PC-3 (cell line): ENCODE data around the gene OBP2A. TPM values are rescaled to one million over a fixed set of nuclear protein-coding genes. Genes with fewer than 3 reads are reported as not detected.

ENCODE experiments used
- ATAC-seq: fragments of 200-7000 bp; cut with Tn5 transposase; 2 replicates; pipeline ENCODE4 v1.9.1; 2020; ENCODE audit warnings: mild to moderate bottlenecking, moderate library complexity
- BruUV-seq: library from RNA; stranded (reverse); fragments of 400-500 nt; replicated peaks from 2 replicates; lab custom pipeline; 2021; lab: Mats Ljungman, UMichigan
- CTCF ChIA-PET: fragments of 300-600 bp; sonication (Branson Sonifier 250); formaldehyde crosslinking; loops from one replicate; lab custom pipeline; 2022; ENCODE audit warnings: antibody characterized with exemption; lab: Charles Lee
- POLR2A ChIA-PET: fragments of 300-600 bp; sonication (Branson Sonifier 250); formaldehyde crosslinking; loops from one replicate; lab custom pipeline; 2022; ENCODE audit warnings: antibody characterized with exemption; ENCODE audit not compliant: unreplicated experiment; lab: Charles Lee
- DNase-seq: peaks from one replicate; pipeline ENCODE4 v3.0.0-alpha.2; 2015
- H2AFZ ChIP-seq: fragments of 300-600 bp; sonication (generic); 2 replicates; pipeline ENCODE4 v1.6.0; 2016; ENCODE audit warnings: antibody characterized with exemption, low read length
- H3F3A ChIP-seq: fragments of 300-600 bp; sonication (generic); one replicate; pipeline ENCODE4 v1.6.0; 2017; ENCODE audit warnings: antibody characterized with exemption, low read length, control low read depth, mild to moderate bottlenecking; ENCODE audit not compliant: unreplicated experiment
- H3K27ac ChIP-seq: fragments of 300-600 bp; sonication (generic); 2 replicates; pipeline ENCODE4 v1.5.1; 2016; ENCODE audit warnings: mild to moderate bottlenecking, low read length
- H3K27me3 ChIP-seq: fragments of 300-600 bp; sonication (generic); 2 replicates; pipeline ENCODE4 v1.6.1; 2016; ENCODE audit warnings: low read length, mixed read lengths
- H3K36me3 ChIP-seq: fragments of 300-600 bp; sonication (generic); 2 replicates; pipeline ENCODE4 v1.6.1; 2016; ENCODE audit warnings: low read depth, mixed run types, low read length, mixed read lengths
- H3K4me1 ChIP-seq: fragments of 300-600 bp; sonication (generic); 2 replicates; pipeline ENCODE4 v1.5.1; 2016; ENCODE audit warnings: low read length; ENCODE audit not compliant: insufficient read depth
- H3K4me2 ChIP-seq: fragments of 300-600 bp; sonication (generic); 2 replicates; pipeline ENCODE4 v1.6.0; 2016; ENCODE audit warnings: low read length
- H3K4me3 ChIP-seq: fragments of 300-600 bp; sonication (generic); 2 replicates; pipeline ENCODE4 v1.5.1; 2016; ENCODE audit warnings: mild to moderate bottlenecking, low read length, mixed read lengths
- H3K79me2 ChIP-seq: fragments of 300-600 bp; sonication (generic); 2 replicates; pipeline ENCODE4 v1.6.1; 2017; ENCODE audit warnings: low read length, mixed read lengths
- H3K9ac ChIP-seq: fragments of 300-600 bp; sonication (generic); 2 replicates; pipeline ENCODE4 v1.6.0; 2016; ENCODE audit warnings: mild to moderate bottlenecking, low read length
- H3K9me2 ChIP-seq: fragments of 300-600 bp; sonication (generic); replicated peaks from 2 replicates; pipeline ENCODE4 v1.6.1; 2016; ENCODE audit warnings: mixed run types, low read length, mixed read lengths
- H3K9me3 ChIP-seq: fragments of 300-600 bp; sonication (generic); 2 replicates; pipeline ENCODE4 v1.6.1; 2016; ENCODE audit warnings: low read length, mixed read lengths
- H4K20me1 ChIP-seq: fragments of 300-600 bp; sonication (generic); 2 replicates; pipeline ENCODE4 v1.6.1; 2016; ENCODE audit warnings: low read length, mixed read lengths
- CTCF ChIP-seq: fragments of 300-600 bp; sonication (generic); conservative IDR thresholded peaks from 2 replicates; pipeline ENCODE4 v1.5.1; 2017; ENCODE audit warnings: antibody characterized with exemption, low read depth, mild to moderate bottlenecking, low read length
- EZH2 ChIP-seq: fragments of 300-600 bp; sonication (generic); IDR thresholded peaks from one replicate; pipeline ENCODE4 v1.6.1; 2017; ENCODE audit warnings: antibody characterized with exemption, mild to moderate bottlenecking, low read length; ENCODE audit not compliant: unreplicated experiment
- EZH2phosphoT487 ChIP-seq: fragments of 300-600 bp; sonication (generic); IDR thresholded peaks from 2 replicates; pipeline ENCODE4 v1.6.1; 2018; ENCODE audit warnings: mild to moderate bottlenecking, antibody characterized with exemption, low read length, borderline replicate concordance
- intact Hi-C: fragments of 100-400 bp; cut with micrococcal nuclease; formaldehyde crosslinking; loops from 2 replicates; pipeline ENCODE4 v1.9.0; 2023
- total RNA-seq: library from RNA; depleted of rRNA; stranded (reverse); fragments of >200 nt; gene quantifications from 2 replicates; pipeline ENCODE4 v1.2.3, GENCODE V29; 2014

OBP2A gene
- total RNA-seq, 1 experiment from 2014 or later = not detected

DNA sequence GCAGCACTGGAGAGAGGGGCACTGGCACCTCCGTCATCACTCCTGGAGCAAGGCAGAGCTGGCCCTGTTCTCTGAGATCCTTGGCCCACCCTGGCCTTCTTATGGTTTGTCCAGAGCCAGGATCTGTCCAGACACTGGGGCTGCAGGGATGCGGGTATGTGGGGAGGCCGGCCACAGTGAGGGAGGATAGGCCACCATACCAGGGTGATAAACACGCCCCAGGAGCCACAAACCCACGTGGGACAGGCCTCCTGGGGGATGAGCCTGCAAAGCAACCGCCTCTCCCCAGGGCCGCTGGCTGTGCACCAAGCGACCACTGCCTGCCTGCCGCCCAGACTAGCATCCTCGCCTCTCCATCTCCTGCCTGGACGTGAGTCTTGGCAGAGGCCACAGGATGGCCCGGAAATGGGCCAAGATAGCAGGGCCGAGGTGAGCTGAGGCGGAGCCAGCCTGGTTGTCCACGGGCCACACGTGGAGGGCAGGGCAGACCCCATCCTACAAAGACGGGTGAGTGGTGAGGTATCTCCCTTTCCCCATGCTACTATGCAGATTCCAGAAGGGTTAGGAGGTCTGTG lies 4.5 kb downstream of the OBP2A start:
- ATAC-seq = no peak
- no peak for DNase-seq
- Histone ChIP-seq H3K4me3 (no peak overlapping the region), H4K20me1 (no peaks in the 10 kb centered on the region), H3K4me1 (no peaks in the 10 kb centered on the region), H2AFZ (no peak overlapping the region), H3K27ac (no peak overlapping the region), H3K9me2 (no peaks in the 10 kb centered on the region), H3K79me2 (no peaks in the 10 kb centered on the region), H3K9me3 (no peaks in the 10 kb centered on the region), H3K4me2 (no peak overlapping the region), H3K9ac (no peak overlapping the region), H3K27me3 (no peaks in the 10 kb centered on the region), H3K36me3 (no peaks in the 10 kb centered on the region), H3F3A (no peaks in the 10 kb centered on the region)
- ChIA-PET POLR2A (no interaction called here), CTCF (no interaction called here)
- intact Hi-C loops = no loop called here
- no peak for TF ChIP-seq CTCF
- TF ChIP-seq EZH2 = no peak
- TF ChIP-seq EZH2phosphoT487 = no peak
- BruUV-seq = no TSS peak

DNA sequence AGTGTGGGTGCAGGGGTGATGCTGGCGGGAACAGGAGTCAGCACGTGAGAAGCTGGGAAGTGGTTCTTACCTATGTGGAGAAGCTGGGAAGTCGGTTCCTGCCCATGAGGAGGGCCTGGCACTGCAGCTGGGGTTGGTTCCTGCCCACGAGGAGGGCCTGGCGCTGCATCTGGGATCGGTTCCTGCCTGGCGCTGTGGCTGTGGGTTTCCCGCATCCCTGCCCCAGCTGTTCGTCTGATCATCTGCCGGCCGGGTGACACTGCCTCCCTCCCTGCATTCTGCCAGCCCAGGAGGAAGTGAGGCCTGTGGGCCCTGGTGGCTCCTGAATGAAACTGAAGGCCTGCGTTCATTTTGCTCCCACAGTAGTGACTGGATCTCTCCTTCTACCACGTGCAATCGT lies 5.1 kb downstream of the OBP2A start:
- Histone ChIP-seq H3K4me2 (no peak overlapping the region), H3K9me3 (no peaks in the 10 kb centered on the region), H2AFZ (no peak overlapping the region), H4K20me1 (no peaks in the 10 kb centered on the region), H3K79me2 (no peaks in the 10 kb centered on the region), H3K36me3 (no peaks in the 10 kb centered on the region), H3F3A (no peaks in the 10 kb centered on the region), H3K9ac (no peak overlapping the region), H3K27ac (no peak overlapping the region), H3K27me3 (no peaks in the 10 kb centered on the region), H3K9me2 (no peaks in the 10 kb centered on the region), H3K4me1 (no peaks in the 10 kb centered on the region), H3K4me3 (no peak overlapping the region)
- intact Hi-C loops = no loop called here
- BruUV-seq = no TSS peak
- TF ChIP-seq EZH2 (no peak), CTCF (no peak), EZH2phosphoT487 (no peak)
- no peak for ATAC-seq
- ChIA-PET POLR2A (no interaction called here), CTCF (no interaction called here)
- no peak for DNase-seq

DNA sequence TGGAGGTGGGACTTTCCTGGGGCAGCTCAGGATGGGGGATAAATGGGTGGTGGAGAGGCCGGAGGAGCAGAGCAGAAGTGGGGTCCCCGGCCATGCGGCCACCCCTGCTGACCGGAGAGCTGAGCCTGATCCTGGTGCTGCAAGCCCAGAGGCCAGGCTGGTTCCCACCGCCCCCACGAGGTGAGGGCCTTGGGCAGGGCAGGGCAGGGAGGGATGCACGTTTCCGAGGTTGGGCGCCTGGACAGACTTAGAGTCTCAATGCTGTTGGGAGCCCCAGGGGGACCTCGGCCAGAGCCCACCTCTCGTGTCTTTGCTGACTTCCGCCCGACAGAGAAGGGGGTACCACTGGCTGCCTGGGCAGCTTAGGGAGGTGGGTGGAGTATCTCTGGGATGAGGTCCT lies 5.5 kb downstream of the OBP2A start:
- Histone ChIP-seq H4K20me1 (no peaks in the 10 kb centered on the region), H3F3A (no peaks in the 10 kb centered on the region), H3K4me3 (no peak overlapping the region), H3K27me3 (no peaks in the 10 kb centered on the region), H3K9ac (no peak overlapping the region), H3K9me3 (no peaks in the 10 kb centered on the region), H3K9me2 (no peaks in the 10 kb centered on the region), H3K4me2 (no peak overlapping the region), H3K79me2 (no peaks in the 10 kb centered on the region), H2AFZ (no peak overlapping the region), H3K27ac (no peak overlapping the region), H3K36me3 (no peaks in the 10 kb centered on the region), H3K4me1 (no peaks in the 10 kb centered on the region)
- ATAC-seq = no peak
- intact Hi-C loops = no loop called here
- BruUV-seq = no TSS peak
- TF ChIP-seq EZH2phosphoT487 (no peak), CTCF (no peak), EZH2 (no peak)
- DNase-seq = no peak
- ChIA-PET CTCF (no interaction called here), POLR2A (no interaction called here)
